ENCODE results near the gene TGFBR3.

DNA sequence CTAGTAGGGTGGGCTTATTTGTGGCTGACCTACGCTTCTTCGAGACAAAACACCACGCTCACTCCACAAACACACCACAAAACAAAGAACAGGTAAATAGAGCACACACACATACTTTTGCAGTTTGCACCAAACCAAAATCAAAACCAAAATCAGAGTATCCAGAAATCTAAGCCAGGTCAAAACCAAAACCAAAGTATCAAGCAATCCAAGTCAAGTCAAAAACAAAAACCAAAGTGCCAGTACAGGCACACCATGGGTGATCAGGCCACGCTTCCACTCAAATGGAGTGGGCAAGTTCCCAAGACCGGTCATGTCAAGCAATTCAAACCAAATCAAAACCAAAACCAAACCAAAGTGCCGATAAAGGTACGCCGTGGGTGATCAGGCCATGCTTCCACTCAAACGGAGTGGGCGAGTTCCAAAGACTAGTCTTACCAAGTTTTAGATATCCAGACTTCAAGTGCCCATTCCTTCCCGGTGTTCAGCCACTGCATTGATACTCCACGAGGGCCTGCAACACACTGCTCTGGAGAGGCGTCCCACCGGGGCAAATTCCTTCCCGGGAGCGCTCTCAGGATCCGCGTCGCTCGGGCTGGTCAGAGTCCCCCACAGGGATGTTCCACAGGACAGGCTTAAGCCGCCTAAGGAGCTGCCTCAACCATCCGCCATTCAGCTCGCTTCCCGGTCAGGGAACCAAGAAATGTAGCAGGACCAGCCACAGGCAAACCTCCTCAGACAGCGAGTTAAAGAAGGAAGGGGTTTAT, 216.2 kb downstream of the TGFBR3 start:
- TF ChIP-seq CTCF (conservative IDR thresholded peaks at IDR 0.05; ENCODE audit: low read depth, low read length) (no peak), EZH2 (IDR thresholded peaks at IDR 0.05; ENCODE audit: borderline replicate concordance, low read depth, low read length, poor library complexity, severe bottlenecking) (no peak)

Measured in A673 (cell line).